TTC549 (cell line): Measurements from ENCODE around the gene ADAM12.

Experiments used
- FAIRE-seq: peaks from 2 replicates; lab custom pipeline; 2012; peaks lifted over from hg19 to GRCh38; lab: Jason Lieb, UNC

Gene ADAM12

GRCh38 chr10:126080879-126081411 lies 307.3 kb downstream of the ADAM12 start:
- FAIRE-seq = no peak

- FAIRE-seq = no peak
These were observed 307.9 kb downstream of the ADAM12 start for GRCh38 chr10:126080291-126080825.

DNA sequence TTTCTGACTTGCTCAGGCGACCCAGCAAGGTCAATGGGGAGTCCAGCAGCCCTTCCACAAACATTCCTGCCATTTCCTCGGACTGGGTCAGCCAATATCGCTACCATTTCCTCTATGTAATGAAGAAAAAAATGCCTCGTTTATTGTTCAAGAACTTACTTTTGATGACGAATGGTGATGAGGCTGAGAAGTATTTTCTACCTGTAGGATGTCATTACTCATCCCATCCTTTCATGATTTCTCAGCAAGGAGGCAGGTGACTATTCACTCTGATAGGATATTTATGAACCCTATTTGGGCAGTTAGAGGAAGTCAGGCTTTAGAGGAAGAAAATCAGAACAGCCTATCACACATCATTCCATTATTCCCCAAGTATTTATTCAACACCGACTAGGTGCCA lies 313.3 kb downstream of the ADAM12 start:
- FAIRE-seq = no peak

GRCh38 chr10:126074291-126074690 lies 314.0 kb downstream of the ADAM12 start:
- FAIRE-seq = no peak

DNA sequence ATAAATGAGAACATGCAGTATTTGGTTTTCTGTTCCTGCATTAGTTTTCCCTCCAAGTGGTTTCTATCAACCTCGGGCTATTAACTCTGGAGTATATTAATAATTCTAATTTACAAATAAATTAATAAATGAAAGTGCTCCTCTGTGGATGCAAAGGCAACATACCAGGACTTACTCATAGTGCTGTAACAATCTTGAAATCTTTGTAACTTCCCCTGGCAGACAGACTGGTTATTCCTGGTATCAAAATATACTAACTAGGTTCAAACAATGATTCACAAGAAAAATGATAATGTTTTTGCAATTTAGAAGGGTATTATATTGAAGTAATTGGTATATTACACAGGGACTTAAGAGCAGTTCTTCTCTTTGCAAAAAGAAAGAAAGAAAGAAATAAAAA lies 314.7 kb downstream of the ADAM12 start:
- FAIRE-seq = no peak

- no peak for FAIRE-seq
These were observed 315.7 kb downstream of the ADAM12 start for GRCh38 chr10:126072622-126073021.

GRCh38 chr10:126070476-126071215 lies 317.6 kb downstream of the ADAM12 start:
- no peak for FAIRE-seq

- FAIRE-seq = no peak
These were observed 320.0 kb downstream of the ADAM12 start for GRCh38 chr10:126068322-126068721.

DNA sequence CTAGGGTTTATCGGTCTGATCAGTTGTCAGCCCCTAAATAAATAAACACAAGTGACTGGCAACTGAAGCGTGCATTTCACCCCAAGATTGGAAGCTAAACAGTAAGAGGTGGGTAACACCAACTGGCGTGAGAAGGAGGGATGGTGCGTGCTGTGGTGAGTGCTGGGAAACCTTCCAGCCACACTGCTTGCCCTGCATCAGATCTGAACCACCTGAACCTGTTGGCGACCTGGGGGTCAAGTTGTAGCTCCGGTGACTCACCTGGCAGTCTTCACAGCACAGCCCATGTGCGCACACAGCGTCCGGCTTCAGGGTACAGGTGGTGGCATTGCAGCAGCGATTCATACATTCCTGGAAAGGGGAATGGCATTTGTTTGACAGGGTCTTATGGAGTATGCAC lies 321.8 kb downstream of the ADAM12 start:
- no peak for FAIRE-seq

DNA sequence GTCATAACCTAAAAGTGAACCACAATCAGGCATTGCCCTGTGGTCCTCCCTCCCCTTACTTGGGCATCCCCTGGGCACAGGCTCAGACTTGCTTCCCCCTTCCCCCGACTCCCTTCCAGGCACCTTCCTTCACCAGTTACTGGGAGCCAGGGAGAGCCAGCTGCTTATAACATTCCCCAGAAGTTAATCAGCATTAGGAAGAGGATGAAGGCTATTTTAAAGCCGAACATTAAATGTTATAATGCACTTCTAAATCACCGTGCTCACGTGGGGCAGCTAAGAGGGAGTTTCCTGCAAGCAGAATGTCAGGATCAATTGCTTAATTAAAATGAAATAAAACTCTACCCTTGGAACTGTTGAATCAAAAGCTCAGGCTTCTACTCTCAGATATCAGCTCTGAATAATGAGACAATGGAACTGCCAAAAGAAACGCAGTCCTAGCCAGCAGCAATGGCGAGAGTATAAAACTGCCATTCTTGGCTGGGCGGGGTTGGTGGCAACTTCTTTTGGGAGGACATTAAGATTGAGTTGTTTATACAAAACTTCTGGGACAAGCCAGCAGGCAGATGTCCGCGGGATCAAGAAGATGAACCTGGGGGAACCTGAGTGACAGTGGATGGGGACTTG lies 322.4 kb downstream of the ADAM12 start:
- FAIRE-seq = no peak

DNA sequence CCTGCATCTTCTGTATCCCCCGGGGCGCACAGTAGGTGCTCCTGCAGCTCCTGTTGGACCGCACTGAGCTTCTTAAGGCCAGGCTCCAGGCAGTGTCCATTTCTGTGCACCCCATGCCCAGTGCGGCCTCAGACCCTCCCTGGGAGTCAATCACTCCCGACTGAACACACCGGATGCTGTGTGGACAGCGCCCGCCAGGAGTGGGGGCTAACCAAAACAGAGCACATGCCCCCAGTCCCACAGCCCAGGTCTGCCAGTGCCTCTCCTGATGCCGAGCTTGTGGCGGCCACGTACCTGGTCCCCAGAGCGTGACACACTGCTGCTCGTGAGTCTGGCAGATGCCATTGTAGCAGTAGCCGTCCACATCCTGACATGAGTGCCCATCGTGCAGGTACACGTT lies 323.8 kb downstream of the ADAM12 start:
- no peak for FAIRE-seq

DNA sequence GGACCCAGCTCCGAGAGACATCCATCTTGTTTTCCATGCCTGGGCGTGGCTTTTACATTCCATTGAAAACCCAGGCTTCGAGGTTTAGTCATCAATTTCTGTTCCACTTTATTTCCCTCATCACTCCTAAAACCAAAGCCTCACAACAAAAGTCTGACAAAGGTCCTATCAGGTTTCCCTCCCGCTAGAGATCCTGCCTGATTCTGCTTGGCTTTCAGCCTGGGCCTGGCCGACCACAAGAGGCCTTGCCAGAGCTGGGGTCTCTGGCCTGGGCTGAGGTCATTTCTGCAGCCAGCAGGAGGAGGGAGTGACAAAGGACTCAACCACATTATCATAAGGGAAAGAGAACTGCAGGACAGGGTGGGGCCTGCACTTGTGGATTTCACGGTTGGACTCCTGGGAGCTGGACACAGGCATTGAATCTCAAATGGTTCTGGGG lies 324.9 kb downstream of the ADAM12 start:
- FAIRE-seq = no peak

GRCh38 chr10:126062131-126063032 lies 325.9 kb downstream of the ADAM12 start:
- no peak for FAIRE-seq

- FAIRE-seq = no peak
These were observed 326.8 kb downstream of the ADAM12 start for GRCh38 chr10:126061526-126061925.

DNA sequence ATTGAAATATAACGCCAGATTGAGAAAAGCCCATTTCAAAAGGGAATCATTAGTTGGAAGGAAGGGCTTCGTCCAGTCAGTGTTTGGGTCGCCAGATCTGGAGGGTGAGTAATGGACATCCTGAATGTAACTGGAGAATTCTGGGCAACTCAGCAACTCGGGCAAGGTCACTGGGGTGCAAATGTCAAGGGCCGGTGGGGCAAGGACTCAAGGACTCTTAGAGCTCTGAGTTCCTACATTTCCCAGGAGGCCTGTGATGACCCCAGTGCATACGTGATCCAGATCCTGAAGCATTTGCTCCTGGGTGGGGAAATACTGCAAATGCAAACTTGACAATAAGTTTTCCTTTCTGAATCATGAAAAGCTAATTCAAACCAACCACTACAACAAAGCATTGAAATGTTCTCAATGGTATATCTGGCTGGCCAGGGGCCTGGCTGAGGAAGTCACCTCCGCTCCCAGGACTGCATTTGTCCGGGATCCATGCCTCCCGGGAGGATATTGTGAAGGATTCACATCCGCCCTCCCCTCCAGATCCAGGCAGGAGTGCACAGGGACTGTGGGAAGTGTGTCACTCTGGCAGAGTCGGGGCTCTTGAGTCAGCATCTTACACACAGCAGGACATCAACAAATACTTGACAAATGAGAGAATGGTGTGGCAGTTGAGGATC lies 327.9 kb downstream of the ADAM12 start:
- FAIRE-seq = no peak

DNA sequence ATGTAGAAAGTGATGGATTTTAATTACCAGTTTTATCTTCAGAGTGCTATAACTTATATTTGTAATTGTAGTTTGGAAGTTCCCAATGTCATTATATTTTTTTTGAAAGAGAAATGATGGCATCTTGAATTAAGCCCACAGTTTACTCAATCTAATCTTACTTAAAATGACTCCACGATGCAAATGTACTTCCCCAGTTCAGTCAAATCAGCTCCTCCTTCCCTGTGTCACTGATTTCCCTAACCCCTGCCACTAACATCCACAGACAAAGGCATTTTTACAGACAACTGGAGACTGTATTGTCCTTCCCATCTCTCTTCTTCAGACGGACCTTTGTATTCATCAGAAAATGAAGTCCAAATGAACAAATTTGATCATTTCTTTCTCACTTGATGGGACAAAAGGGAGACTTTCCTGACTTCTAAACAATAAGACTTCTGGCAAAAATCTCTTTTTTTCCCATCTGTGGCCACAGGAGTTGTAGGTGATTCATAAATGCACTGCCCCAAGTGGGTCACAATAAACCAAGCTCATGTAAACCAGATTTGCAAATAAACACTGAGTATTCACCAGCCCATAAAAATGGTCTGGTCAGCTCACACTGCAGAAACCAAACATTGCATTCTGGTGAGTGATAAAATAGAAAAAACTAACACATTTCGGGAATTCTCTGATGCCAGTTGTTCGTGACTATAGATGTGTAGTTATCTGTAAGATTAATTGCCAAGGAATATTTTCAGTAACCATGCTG lies 329.0 kb downstream of the ADAM12 start:
- FAIRE-seq = no peak

DNA sequence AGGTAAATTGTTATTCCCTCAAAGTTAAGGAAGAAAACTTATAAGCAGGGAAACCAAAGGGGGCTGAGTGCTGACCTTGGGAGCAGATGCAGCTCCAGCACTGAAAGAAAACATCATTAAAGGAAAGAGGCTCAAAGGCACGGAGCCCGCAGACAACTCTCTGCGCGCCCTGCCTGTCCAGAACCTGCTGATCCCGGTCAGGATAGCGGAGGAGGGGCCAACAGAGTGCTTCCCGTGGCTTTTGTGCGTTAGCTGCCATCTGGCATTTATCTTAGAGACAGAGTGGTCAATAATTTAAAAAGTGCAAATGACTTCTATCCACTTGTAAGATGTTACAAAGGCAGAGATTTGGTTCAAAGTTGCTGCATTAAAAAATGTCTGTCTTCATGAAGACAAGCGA lies 329.8 kb downstream of the ADAM12 start:
- no peak for FAIRE-seq

GRCh38 chr10:126058104-126058503 lies 330.2 kb downstream of the ADAM12 start:
- no peak for FAIRE-seq

- FAIRE-seq = no peak
These were observed 330.8 kb downstream of the ADAM12 start for GRCh38 chr10:126057494-126057893.

- no peak for FAIRE-seq
These were observed 334.1 kb downstream of the ADAM12 start for GRCh38 chr10:126054191-126054590.

DNA sequence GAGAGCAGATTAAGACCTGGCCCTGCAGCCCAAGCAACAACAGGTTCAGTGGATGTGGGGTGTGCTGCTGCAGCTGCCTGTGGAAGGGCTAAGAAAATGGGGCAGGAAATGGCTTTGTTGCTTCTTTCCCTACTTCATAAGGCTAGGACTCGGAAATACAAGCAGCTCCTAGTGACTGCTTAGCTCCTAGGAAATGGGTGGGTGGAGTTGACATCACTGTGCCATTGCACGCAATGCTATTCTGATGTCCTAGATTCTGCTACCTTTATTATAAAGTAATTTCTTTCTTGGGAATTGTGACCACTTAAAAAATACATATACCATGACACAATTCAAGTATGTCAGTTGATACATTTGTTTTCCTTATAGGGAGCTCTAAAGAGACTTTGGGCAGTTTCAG lies 336.1 kb downstream of the ADAM12 start:
- FAIRE-seq = no peak
